ENCODE results near the gene FBRSL1.
"Not testable (repeated sequence)": the region's sequence is repeated elsewhere in the genome, so short reads cannot be mapped to it uniquely, and the experiment has no call there.

FBRSL1 gene

GRCh38 chr12:132471011-132471857 is 18.7 kb upstream of the FBRSL1 start:
- FAIRE-seq (no peak), DNase-seq (ENCODE audit: insufficient read length, low spot score) (no peak)
- no peak for TF ChIP-seq POLR2A (IDR thresholded peaks at IDR 0.05; ENCODE audit: low read depth, low read length)

- TF ChIP-seq POLR2A (IDR thresholded peaks at IDR 0.05; ENCODE audit: low read depth, low read length), result no peak
- DNase-seq (ENCODE audit: insufficient read length, low spot score) (no peak), FAIRE-seq (no peak)
Observed at GRCh38 chr12:132471858-132472255, 18.1 kb upstream of the FBRSL1 start.

DNA sequence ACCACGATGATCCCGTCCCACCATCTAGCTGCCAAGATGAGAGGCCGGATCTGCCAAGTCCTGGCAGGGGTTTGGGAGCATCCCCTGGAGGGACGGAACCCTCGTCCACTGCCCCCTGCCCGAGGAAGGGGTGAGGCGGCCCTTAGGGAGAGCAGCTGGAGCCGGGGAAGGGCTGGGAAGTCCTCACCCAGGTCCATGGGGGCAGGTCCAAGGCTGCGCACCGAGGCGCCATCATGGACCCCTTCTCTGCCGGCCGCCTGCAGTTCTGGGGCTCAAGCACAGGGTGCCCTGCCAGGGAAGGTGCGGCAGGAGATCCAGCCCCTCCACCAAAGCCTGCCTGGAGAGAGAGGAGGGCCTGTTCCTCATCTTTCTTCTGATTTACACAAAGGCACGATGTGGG is 17.6 kb upstream of the FBRSL1 start:
- FAIRE-seq (no peak), DNase-seq (ENCODE audit: insufficient read length, low spot score) (no peak)
- TF ChIP-seq POLR2A (IDR thresholded peaks at IDR 0.05; ENCODE audit: low read depth, low read length), result no peak

DNA sequence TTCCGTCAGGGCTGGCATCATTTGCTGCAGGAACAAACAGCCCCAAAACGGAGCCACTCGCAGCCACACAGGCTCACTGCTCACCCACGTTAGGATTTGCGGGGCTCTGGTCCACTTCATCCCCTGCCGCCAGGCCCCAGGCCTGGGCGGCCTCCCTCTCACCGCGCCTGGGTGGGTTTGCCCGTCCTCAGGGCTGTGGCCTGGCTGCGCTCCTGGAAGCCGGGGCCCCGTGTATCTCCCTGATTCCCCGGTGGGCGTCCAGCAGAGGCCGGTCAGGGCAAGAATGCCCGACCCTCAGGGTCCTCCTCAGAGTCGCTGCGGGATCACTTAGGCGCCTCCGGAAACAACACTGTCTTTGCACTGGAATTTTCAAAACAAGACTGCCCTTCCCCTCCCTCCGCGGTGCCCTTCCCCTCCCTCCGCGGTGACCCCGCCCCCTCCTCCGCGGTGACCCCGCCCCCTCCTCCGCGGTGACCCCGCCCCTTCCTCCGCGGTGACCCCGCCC is 15.7 kb upstream of the FBRSL1 start:
- TF ChIP-seq POLR2A (IDR thresholded peaks at IDR 0.05; ENCODE audit: low read depth, low read length), result no peak
- DNase-seq (ENCODE audit: insufficient read length, low spot score) (no peak), FAIRE-seq (no peak)

- FAIRE-seq; DNase-seq (ENCODE audit: insufficient read length, low spot score): not testable (repeated sequence)
Observed at GRCh38 chr12:132474799-132475303, 15.1 kb upstream of the FBRSL1 start.

GRCh38 chr12:132475304-132476037 is 14.5 kb upstream of the FBRSL1 start:
- no peak for DNase-seq (ENCODE audit: insufficient read length, low spot score)
- TF ChIP-seq POLR2A (IDR thresholded peaks at IDR 0.05; ENCODE audit: low read depth, low read length), result no peak
- no peak for FAIRE-seq

GRCh38 chr12:132476038-132476414 is 13.9 kb upstream of the FBRSL1 start:
- DNase-seq (ENCODE audit: insufficient read length, low spot score), result no peak
- no peak for FAIRE-seq
- TF ChIP-seq POLR2A (IDR thresholded peaks at IDR 0.05; ENCODE audit: low read depth, low read length), result no peak

DNA sequence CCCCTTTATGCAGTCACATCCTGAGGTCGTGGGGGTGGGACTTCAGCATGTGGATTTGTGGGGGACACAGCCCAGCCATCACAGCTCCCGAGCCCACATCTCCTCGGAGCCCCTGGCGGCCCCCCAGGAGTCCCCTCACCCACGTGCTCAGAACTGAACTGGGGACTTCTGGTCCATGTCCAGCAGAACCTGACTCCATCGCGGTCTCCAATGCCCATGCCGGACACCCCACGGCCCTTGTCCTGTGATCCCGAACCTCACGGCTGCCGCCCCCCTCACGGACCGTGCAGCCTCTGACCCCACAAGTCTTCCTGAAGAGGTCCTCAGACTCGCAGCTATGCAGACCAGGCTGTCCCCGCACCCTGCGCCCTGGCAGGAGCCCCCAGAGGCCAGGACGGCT is 13.5 kb upstream of the FBRSL1 start:
- FAIRE-seq, result no peak
- DNase-seq (ENCODE audit: insufficient read length, low spot score), result no peak
- no peak for TF ChIP-seq POLR2A (IDR thresholded peaks at IDR 0.05; ENCODE audit: low read depth, low read length)

GRCh38 chr12:132477017-132477702 is 12.8 kb upstream of the FBRSL1 start:
- no peak for FAIRE-seq
- DNase-seq (ENCODE audit: insufficient read length, low spot score), result no peak
- TF ChIP-seq POLR2A (IDR thresholded peaks at IDR 0.05; ENCODE audit: low read depth, low read length), result no peak

- DNase-seq (ENCODE audit: insufficient read length, low spot score) (no peak), FAIRE-seq (no peak)
- no peak for TF ChIP-seq POLR2A (IDR thresholded peaks at IDR 0.05; ENCODE audit: low read depth, low read length)
Observed at GRCh38 chr12:132477703-132478432, 12.1 kb upstream of the FBRSL1 start.

DNA sequence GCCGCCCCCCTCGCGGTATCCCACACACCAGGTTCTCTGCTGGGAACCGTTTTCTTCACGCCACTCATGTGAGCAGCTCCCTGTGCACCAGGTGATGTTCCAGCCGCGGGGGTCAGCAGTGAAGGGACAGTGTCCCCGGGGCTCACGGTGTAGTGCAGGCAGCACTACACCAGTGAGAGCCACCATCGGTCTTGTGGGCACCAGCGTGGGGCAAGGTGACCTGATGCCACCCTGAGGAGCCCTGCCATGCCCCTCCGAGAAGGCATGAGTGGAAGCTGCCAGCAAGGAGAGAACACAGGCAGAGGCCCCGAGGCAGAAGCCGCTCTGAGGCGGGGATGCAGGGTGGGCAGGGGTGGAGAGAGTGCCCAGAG is 11.5 kb upstream of the FBRSL1 start:
- no peak for TF ChIP-seq POLR2A (IDR thresholded peaks at IDR 0.05; ENCODE audit: low read depth, low read length)

GRCh38 chr12:132478845-132479244 is 11.1 kb upstream of the FBRSL1 start:
- DNase-seq (ENCODE audit: insufficient read length, low spot score) (peak; percentile 91), FAIRE-seq (no peak)
- no peak for TF ChIP-seq POLR2A (IDR thresholded peaks at IDR 0.05; ENCODE audit: low read depth, low read length)

More for the DNA sequence above, 11.5 kb upstream of the FBRSL1 start:
- DNase-seq (ENCODE audit: insufficient read length, low spot score) (no peak), FAIRE-seq (no peak)

DNA sequence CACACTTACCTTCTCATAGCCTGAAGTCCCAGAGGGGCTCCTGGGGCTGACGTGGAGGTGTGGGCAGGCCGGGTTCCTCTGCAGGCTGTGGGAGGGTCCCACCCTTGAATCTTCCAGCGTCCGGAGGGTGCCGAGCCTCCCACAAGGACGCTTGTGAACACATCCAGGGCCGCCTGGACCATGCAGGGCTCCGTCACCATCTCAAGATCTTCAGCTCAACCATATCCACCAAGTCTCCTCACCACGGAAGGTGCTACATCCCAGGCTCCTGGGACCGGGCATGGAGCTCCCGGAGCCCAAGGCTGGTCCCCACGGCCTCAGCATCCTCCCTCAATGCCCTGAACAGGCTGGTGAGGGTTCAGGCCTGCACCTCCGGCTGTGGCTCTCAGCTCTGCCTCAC is 10.7 kb upstream of the FBRSL1 start:
- TF ChIP-seq POLR2A (IDR thresholded peaks at IDR 0.05; ENCODE audit: low read depth, low read length), result no peak
- no peak for FAIRE-seq
- DNase-seq (ENCODE audit: insufficient read length, low spot score), result no peak

Measured in H54 (cell line).